ENCODE results near the gene NEUROD2. TPM values are rescaled to one million over a fixed set of nuclear protein-coding genes. Genes with fewer than 3 reads are reported as not detected.

The NEUROD2 gene
- total and polyA plus RNA-seq, 2 of the 13 experiments (the other 11 are each of a cell fraction or from before 2014, with no cell fraction given) = not detected

GRCh38 chr17:39573447-39574298, 34.0 kb downstream of the NEUROD2 start (continued):
- peak; percentile 67 for TF ChIP-seq PATZ1 (CRISPR knock-in tag; IDR thresholded peaks at IDR 0.05)
- TF ChIP-seq RBM39 (IDR thresholded peaks at IDR 0.05; ENCODE audit: low read depth, low read length, poor library complexity, severe bottlenecking) = peak; percentile 27
- TF ChIP-seq ZNF138 (CRISPR knock-in tag; IDR thresholded peaks at IDR 0.05; ENCODE audit: low read depth) = 0 out of 2 replicates have a peak, but pooled peaks have one; percentile 49
- peak; percentile 67 for TF ChIP-seq ZFX (CRISPR knock-in tag; IDR thresholded peaks at IDR 0.05; ENCODE audit: low read depth)
- peak; percentile 34; the same call in 1 of the 2 replicates for TF ChIP-seq MXD4 (CRISPR knock-in tag; IDR thresholded peaks at IDR 0.05)
- TF ChIP-seq NAIF1 (CRISPR knock-in tag; IDR thresholded peaks at IDR 0.05; ENCODE audit: borderline replicate concordance) = peak; percentile 42; the same call in 1 of the 2 replicates
- peak; percentile 39; the same call in 1 of the 2 replicates for TF ChIP-seq ZNF558 (CRISPR knock-in tag; IDR thresholded peaks at IDR 0.05; ENCODE audit: borderline replicate concordance)
- peak; percentile 71; the same call in 1 of the 2 replicates for TF ChIP-seq ZNF772 (CRISPR knock-in tag; IDR thresholded peaks at IDR 0.05)
- 0 out of 2 replicates have a peak, but pooled peaks have one; percentile 42 for TF ChIP-seq TARDBP (CRISPR knock-in tag; IDR thresholded peaks at IDR 0.05)
- TF ChIP-seq SALL2 (CRISPR knock-in tag; IDR thresholded peaks at IDR 0.05) = 0 out of 2 replicates have a peak, but pooled peaks have one; percentile 32
- no peak for TF ChIP-seq ZNF496 (CRISPR knock-in tag; IDR thresholded peaks at IDR 0.05; ENCODE audit: insufficient replicate concordance)
- peak; percentile 66 for TF ChIP-seq USF2 (IDR thresholded peaks at IDR 0.05; ENCODE audit: low read depth, low read length)
- TF ChIP-seq USF2 (CRISPR knock-in tag; IDR thresholded peaks at IDR 0.05; ENCODE audit: borderline replicate concordance) = peak; percentile 71; the same call in 1 of the 2 replicates
- no peak for TF ChIP-seq EHMT2 (IDR thresholded peaks at IDR 0.05; ENCODE audit: borderline replicate concordance, low read depth, low read length)
- 0 out of 2 replicates have a peak, but pooled peaks have one; percentile 47 for TF ChIP-seq GZF1 (CRISPR knock-in tag; IDR thresholded peaks at IDR 0.05)
- peak; percentile 71; the same call in 1 of the 2 replicates for TF ChIP-seq ZSCAN31 (CRISPR knock-in tag; IDR thresholded peaks at IDR 0.05; ENCODE audit: low read depth)
- TF ChIP-seq RELA (CRISPR knock-in tag; IDR thresholded peaks at IDR 0.05) = 0 out of 2 replicates have a peak, but pooled peaks have one; percentile 12
- TF ChIP-seq U2AF1 (optimal IDR thresholded peaks at IDR 0.05; ENCODE audit: low read depth, low read length) = no peak
- TF ChIP-seq DBP (CRISPR knock-in tag; IDR thresholded peaks at IDR 0.05; ENCODE audit: not compliant biosample characterization) = no peak
- peak; percentile 4; the same call in 1 of the 2 replicates for TF ChIP-seq SALL1 (CRISPR knock-in tag; IDR thresholded peaks at IDR 0.05)
- TF ChIP-seq ZFP91 (CRISPR knock-in tag; IDR thresholded peaks at IDR 0.05; ENCODE audit: borderline replicate concordance) = peak; percentile 99

Measured in HepG2 (cell line).